NK-92 treated with Interleukin-12 subunit alpha and Interleukin-12 subunit beta, amount 100 ng/mL, for 24 hours (cell line): ENCODE data around the gene PPIL3.

Experiments
- DNase-seq: peaks from one replicate; lab custom pipeline; 2025; lab: John Stamatoyannopoulos, UW

The PPIL3 gene

DNA sequence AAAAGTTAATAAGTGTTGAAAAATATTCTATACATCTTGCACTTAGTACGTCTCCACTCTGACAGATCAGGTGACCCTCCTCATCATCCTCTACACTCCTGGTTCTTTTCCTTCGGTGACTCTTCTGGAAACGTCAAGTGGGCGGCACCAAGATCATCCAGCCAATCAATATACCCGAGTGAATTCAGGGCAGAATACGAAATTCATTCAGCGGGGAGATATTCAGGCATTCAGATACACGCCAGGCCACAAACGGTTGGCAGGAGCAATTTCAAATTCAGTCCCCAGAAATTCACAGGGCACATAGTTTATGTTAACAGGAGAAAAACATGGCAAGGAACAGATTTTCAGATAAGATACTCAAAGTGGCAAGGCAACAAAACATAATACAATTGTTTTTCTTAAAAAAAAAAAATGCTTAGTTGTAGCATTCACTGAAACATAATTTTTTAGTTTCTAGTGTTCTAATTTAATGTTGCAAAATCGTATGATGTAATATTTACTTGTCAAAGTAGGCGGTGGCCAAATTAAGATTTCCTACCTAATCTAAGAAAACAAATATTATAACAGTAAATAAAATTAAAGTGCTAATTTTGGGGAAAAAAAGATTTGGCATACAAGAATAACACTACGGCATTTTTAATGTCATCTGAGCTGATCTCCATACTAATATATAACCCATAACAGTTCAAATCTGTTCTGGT is 28.6 kb downstream of the PPIL3 start:
- no peak for DNase-seq

DNA sequence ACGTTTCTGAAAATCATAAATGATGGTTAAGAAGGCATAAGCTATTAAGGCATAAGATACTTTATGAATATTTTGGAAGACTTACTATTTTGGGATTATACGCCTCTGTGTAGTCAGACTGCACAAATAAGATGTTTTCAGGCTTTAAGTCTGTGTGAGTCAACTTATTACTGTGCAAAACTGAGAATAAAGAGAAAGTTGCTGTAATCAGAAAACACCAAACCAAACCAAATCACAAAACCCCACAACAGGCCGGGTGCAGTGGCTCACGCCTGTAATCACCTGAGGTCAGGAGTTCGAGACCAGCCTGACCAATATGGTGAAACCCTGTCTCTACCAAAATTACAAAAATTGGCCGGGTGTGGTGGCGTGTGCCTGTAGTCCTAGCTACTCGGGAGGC is 32.1 kb downstream of the PPIL3 start:
- DNase-seq, result no peak

DNA sequence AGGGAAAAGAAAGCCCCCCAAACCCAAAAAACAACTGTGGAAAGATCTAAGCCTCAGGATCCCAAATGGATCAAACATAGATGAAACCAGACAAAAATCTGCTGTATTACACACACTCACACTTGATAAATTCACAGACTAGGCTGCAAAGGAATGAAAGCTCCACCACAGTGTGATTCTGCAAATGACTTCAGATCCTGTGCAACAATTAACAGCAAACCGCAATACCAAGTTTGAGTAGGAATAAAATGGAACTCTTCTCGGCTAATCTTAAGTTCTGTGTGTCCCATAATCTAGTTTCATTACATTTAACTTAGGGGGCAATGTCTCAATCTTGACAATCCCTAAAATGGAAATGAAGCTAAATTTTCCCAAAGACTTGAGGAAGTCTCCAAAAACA is 36.3 kb downstream of the PPIL3 start:
- no peak for DNase-seq

DNA sequence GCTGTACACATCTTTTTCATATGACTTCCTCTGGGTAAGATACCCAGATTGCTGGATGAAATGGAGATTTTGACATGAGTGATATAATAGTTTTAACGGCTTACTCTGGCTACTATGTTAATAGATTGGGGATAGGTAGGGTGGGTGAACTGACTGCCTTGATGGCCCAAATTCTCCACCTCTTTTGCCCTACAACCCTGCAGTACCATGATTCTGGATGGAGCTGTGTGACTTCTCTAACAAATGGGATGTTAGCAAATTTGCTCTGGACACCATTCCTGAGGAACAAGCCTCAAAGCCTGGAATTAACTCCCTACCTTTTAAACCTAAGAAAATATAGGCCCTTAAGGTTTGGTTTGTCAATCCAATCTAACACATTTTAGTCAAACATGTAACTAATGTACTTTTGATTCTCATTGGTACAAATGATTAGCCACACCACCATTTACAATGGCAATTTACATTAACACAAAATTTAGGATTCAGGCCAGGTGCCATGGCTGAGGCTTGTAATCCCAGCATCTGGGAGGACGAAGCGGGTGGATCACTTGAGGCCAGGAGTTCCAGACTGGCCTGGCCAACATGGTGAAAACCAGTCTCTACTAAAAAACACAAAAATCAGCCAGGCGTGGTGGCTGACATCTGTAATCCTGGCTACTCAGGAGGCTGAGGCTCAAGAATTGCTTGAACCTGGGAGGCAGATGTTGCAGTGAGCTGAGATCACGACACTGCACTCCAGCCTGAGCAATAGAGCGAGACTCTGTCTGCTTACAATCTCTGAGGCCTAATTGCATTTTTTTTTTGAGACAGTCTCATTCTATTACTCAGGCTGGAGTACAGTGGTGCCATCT is 37.3 kb downstream of the PPIL3 start:
- no peak for DNase-seq

DNA sequence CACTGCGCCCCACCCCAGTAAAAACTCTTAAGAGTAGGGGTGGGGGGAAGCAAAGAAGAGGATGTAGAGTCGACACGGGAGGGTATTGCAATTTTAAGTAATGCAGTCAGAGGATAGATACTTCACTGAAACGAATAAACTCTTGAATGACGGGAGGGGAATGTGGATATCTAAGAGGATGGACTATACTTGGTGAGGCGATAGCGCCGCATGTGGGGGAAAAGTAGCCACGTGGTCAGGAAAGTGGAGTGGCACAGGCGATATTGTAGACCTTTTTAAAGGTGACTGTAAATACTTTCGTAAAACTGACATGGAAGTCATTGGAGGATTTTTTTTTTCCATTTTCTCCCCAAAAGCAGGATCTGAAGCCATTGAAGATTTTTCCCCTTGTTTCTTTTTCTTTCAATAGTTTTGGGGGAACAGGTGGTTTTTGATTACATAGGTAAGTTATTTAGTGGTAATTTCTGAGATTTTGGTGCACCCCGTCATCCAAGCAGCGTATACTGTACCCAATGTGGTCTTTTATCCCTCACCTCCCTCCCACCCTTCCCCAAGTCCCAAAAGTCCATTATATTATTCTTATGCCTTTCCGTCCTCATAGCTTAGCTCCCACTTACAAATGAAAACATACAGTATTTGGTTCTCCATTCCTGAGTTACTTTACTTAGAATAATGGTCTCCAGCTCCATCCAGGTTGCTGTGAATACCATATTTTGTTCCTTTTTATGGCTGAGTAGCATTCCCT is 38.2 kb downstream of the PPIL3 start:
- DNase-seq, result no peak

DNA sequence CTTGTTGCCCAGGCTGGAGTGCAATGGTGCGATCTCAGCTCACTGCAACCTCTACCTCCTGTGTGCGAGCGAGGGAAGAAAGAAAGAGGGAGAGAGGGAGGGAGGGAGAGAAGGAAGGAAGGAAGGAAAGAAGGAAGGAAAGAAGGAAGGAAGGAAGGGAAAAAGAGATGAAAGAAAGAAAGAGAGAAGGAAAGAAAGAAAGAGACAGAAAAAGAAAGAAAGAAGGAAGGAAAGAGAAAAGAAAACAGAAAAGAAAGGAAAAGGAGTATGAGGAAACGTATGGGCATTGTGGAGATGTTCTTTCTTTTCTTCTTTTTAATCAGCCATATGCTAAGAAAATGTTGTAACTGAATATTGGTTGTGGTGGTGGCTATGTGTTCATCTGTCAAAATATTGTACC is 40.9 kb downstream of the PPIL3 start:
- DNase-seq, result no peak

DNA sequence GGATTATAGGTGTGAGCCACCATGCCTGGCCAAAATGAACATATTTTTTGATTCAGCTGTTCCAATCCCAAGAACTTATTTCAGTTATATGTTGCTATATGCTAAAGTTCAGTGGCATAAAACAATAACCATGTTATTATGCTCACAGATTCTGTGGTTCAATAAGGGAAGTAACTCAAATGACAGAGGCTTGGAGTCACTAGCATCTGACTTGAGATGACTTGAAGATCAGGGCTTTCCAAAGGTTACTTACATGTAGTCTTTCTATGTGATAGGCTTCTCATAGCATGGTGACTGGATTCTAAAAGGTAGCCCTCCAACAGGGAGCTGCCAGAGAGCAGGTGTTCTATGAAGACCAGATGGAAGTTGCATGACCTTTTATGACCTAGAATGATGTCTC is 41.6 kb downstream of the PPIL3 start:
- DNase-seq, result no peak

DNA sequence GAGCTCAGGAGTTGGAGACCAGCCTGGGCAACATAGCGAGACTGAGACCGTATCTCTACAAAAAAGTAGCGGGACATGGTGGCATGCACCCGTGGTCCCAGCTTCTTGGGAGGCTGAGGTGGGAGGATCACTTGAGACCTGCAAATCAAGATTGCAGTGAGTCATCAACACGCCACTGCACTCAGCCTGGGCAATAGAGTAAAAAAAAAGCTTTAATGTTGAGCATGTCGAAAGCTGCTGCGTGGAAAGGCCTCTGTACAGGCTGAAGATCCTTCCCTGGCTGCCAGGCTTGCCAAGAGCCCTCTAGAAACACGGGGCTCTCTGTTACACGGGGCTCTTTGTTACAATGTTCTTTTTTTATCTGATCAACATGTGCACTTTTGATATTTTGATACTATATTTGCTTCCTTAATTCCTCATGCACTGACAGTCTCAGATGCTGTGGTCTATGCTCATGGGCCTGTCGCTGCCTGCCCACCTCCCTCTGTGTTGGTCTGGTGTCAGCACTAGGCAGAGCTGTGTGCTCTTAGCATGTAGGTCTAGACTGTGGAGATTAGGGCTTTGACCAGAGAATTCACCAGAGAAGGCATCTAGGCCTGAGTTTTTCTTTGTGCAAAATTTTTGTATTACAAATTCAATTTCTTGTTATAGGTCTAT is 43.1 kb downstream of the PPIL3 start:
- DNase-seq, result no peak

DNA sequence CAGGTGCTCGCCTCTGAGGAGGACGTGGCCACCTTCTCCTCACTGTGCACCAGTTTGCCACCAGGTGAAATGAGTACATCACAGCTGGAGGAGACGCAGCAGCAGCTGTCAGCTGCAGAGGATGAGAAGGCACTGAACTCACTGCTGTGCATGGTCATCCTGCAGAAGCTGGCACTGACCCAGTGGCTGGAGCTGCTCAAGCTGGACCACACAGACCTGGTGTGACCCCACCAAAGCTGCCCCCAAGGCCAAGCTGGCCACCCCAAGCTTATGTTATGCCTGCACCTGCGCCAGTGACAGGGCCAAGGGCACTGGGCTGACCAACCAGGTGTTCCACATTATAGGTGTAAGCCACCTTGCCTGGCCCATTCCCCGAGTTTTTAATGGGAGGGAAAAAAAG is 43.7 kb downstream of the PPIL3 start:
- no peak for DNase-seq

DNA sequence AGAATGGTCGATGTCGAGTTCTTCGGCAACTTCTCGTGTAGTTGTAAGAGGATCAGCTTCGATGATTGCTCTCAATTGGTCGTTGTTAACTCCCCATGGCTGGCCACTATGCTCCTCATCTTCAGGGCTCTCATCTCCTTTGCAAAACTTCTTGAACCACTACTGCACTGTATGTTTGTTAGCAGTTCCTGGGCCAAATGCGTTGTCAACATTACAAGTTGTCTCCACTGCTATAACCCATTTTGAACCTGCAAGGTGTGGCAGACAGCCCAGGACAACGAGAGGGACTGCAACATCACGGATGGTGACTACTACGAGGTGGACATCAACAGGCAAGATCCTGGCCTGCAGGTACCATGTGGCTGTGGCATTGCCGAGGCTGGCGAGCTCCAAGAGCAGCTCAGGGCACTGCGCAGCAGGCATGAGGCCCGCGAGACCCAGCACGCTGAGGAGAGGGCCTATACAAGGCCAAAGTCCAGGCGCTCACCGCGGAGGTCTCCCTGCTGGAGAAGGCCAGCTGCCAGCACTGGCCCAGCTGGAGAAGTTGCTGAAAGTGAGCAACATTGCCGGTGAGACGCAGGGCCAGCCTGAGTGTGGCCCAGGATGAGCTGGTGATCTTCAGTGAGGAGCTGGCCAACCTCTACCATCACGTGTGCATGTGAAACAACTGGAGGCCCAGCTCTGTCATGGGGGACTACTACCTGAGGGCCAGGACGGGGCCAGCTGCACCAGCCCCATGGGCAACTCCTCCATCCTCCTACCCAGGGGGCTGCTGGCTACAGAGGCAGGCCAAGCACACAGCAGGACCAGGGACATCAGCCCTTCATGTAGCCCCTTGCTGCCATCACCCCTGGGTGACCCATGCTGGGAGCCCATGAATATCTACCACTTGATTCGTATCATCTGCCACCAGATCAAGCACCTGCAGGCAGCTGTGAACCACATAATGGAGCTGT is 44.6 kb downstream of the PPIL3 start:
- DNase-seq, result no peak

DNA sequence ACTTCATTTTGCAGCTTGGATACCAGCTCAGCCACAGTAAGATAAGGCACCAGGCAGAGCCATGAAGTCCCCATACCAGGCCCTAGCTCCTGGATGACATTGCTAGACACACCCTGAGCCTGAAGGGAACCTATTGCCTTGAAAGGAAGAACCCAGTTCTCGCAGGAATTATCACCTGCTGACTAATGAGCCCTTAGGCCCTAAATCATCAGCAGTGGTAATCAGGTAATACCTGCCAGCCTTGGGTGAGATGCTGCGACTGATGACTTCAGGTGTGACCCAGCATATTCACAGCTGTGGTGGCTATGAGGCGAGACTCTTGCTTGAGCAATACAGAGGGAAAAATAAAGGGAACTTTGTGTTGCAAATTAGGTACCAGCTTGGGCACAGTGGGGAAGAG is 49.4 kb downstream of the PPIL3 start:
- no peak for DNase-seq

DNA sequence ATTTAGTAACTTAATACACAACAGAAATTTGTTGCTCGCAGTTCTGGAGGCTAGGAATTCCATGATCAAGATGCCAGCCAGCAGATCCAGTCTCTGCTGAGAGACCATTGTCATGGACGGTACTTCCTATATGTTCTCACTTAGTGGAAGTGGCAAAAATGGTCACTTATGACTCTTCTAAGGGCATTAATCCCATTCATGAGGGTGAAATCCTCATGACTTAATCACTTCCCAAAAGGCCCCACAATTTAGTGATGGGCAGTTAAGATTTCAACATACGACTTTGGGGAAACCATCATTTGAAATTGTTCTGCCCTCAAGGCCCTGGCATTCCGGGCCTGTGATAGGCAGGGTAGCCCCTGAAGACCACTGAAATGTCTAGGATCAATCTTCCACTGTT is 54.2 kb downstream of the PPIL3 start:
- no peak for DNase-seq

DNA sequence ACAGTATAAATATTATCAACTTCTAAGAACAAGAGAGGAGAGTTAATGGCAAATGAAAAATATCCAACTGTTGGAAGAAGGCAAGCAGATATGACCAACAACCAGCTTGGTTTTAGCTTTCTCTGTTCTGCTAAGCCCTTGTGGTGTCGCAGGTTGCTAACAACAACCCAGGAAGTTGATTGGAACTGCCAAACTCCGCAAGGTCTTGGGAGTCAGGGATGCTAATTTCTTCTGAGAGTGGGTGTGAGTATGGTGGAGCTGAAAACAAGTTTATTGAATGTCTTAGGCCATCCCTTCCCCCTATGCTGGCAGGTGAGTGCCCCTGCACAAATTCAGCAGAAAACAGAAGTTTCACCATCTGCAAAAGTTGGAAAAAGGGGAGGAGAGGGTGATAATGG is 59.6 kb downstream of the PPIL3 start:
- DNase-seq, result no peak

DNA sequence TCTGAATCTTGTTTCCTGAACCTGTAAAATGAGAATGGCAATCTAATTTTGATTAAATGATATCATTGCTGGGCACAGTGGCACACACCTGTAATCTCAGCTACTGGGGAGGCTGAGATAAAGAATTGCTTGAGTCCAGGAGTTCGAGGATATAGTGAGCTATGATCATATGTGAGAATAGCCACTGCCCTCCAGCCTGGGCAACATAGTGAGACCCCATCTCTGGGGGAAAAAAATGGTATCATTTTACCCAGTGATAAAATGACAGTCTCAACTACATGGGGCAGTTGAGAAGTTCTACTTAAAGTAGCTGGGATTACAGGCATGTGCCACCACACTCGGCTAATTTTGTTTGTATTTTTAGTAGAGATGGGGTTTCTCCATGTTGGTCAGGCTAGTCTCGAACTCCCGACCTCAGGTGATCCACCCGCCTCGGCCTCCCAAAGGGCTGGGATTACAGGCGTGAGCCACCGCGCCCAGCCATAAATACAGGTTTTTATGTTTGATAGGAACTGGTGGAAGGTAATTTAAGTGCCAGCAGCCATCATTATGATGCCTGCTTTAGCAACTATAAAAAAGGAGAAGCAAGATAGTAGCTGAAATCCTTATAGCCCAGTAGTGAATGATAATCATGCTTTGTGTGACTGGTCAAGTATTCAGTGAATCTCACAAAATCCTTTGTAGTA is 60.2 kb downstream of the PPIL3 start:
- no peak for DNase-seq

DNA sequence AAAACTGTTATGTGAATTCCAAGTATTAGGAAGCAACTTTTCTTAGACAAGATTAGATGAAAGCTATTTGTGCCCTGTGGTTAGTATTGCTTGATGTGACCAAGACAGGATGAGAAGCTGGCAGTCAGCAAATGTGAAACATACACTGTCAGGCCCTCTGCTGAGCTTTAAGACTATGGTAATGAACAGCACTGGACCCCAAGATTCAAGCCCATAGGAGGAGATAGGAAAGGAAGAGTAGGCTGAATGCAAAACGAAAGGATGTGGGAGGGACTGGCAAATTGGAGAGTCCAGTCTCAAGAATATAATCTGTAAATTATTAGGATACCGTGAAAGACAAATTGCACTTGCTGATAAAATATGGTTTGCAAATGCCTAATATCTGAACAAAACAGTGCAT is 60.8 kb downstream of the PPIL3 start:
- no peak for DNase-seq

DNA sequence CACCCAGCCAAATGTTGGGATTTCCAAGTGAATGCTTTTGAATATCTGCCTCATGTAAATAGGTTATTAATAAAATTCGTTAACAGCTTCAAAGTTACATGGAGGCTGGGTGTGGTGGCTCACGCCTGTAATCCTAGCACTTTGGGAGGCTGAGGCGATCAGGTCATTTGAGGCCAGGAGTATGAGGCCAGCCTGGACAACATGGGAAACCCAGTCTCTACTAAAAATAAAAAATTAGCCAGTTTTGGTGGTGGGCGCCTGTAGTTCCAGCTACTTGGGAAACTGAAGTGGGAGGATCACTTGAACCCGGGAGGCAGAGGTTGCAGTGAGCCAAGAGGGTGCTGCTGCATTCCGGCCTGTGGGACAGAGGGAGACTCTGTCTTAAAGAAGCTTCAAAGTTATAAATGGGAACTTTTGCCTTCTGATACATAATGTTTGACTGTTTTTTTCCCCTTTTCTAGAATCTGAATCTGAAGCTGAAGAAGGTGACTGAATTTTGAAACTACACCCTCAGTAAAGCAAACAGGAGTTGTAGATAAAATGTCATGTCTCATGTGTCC is 67.1 kb downstream of the PPIL3 start:
- no peak for DNase-seq
